ENCODE results near the gene PRKCD. TPM values are rescaled to one million over a fixed set of nuclear protein-coding genes. Genes with fewer than 3 reads are reported as not detected.

The PRKCD gene
- total RNA-seq, 2 donors from 2014 or later, result 15.5 to 16.9 TPM

DNA sequence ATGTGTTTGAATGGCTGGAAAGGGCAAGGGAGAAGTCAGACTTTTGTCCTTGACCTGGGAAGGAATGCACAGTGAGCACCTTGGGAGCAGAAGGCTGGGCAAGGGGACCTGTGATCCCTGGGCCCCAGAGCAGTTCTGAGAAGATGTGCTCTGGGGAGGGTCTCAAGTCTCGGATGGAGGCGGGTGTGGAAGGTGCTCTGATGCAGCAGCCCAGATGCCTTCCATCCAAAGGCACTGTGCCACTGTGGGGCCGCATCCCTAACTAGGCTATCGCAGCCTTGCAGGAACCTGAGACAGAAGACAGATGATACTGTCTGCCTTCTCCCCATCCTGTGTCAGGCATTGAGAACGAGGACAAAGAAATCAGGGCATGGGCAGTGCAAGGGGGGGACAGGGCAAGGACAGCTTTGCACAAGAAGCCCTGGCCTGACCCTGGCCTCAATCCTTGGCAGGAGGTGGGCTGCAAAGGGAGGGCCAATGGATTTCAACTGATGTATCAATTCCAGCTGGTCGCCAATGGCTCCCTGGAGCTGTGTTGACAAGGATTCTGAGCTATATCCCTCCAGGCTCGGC lies 14.6 kb upstream of the PRKCD start:
- no peak for DNase-seq

DNA sequence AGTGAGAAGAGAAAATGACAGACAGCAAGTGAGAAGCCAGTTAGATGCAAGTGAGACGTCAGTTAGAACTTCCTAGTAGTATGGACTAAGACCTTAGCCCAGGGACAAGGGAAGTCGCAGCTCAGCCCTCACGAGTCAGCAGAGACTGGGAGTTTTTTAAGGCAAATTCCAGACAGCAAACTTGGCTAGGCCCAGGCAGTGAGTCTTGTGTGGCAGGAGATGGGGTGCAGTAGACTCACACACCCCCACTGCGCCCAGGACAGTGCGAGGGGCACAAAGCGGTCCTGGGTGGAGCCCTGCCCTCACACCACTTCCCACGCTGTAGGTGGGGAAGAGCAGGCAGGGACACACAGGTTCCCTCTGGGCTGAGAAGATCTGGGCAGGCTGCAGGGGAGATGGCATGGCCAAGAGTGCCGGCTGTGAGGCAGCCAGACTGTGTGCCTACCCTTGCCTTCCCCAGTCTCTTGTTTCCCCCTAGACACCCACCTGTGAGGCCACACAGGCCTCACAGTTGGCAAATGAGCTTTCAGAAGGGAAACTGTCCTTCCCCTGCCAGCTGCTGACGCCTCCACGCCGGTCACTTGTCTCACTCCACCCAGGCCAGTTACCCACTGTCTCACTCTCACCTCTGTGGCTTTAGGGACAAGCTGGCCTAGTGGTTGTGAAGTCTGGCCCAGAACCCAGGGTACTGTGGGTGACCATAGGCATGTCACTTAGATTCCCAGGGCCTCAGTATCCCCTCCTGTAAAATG lies 13.7 kb upstream of the PRKCD start:
- H3K36me3 ChIP-seq (replicated peaks in 1 of 2; ENCODE audit: insufficient read depth in 1 of 2, low read depth in 2 of 2), result no peaks in the 10 kb centered on the region
- no peaks in the 10 kb centered on the region for H3K9me3 ChIP-seq
- TF ChIP-seq POLR2A (IDR thresholded peaks at IDR 0.05), result no peak
- TF ChIP-seq, protein P1, sequence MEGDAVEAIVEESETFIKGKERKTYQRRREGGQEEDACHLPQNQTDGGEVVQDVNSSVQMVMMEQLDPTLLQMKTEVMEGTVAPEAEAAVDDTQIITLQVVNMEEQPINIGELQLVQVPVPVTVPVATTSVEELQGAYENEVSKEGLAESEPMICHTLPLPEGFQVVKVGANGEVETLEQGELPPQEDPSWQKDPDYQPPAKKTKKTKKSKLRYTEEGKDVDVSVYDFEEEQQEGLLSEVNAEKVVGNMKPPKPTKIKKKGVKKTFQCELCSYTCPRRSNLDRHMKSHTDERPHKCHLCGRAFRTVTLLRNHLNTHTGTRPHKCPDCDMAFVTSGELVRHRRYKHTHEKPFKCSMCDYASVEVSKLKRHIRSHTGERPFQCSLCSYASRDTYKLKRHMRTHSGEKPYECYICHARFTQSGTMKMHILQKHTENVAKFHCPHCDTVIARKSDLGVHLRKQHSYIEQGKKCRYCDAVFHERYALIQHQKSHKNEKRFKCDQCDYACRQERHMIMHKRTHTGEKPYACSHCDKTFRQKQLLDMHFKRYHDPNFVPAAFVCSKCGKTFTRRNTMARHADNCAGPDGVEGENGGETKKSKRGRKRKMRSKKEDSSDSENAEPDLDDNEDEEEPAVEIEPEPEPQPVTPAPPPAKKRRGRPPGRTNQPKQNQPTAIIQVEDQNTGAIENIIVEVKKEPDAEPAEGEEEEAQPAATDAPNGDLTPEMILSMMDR (IDR thresholded peaks at IDR 0.05), result no peak
- H3K27me3 ChIP-seq, result no peaks in the 10 kb centered on the region
- WGBS, 2 donors, result 67 to 82% methylated on average over 7 to 11 of the region's 11 CpGs
- peaks cover 85% of the 10 kb centered on the region for H3K4me1 ChIP-seq
- H3K4me3 ChIP-seq, result no peak overlapping the region
- no peak for ATAC-seq
- peak overlapping the region; percentile 11 to 82 (median 72) for H3K27ac ChIP-seq
- no peak for DNase-seq
- intact Hi-C loops (cut with DNase I), result no loop called here

More for the DNA sequence above, 14.6 kb upstream of the PRKCD start:
- ATAC-seq, result no peak
- TF ChIP-seq POLR2A (IDR thresholded peaks at IDR 0.05), result no peak
- TF ChIP-seq, protein P1 (IDR thresholded peaks at IDR 0.05), result no peak
- WGBS, 2 donors, result 80 to 87% methylated on average over 6 to 7 of the region's 7 CpGs
- intact Hi-C loops (cut with DNase I), result no loop called here
- Histone ChIP-seq H3K36me3 (replicated peaks in 1 of 2; ENCODE audit: insufficient read depth in 1 of 2, low read depth in 2 of 2) (no peaks in the 10 kb centered on the region), H3K4me1 (peaks cover 76% of the 10 kb centered on the region), H3K27ac (peak overlapping the region; percentile 54 to 82 (median 72)), H3K9me3 (no peaks in the 10 kb centered on the region), H3K27me3 (no peaks in the 10 kb centered on the region), H3K4me3 (no peak overlapping the region)

DNA sequence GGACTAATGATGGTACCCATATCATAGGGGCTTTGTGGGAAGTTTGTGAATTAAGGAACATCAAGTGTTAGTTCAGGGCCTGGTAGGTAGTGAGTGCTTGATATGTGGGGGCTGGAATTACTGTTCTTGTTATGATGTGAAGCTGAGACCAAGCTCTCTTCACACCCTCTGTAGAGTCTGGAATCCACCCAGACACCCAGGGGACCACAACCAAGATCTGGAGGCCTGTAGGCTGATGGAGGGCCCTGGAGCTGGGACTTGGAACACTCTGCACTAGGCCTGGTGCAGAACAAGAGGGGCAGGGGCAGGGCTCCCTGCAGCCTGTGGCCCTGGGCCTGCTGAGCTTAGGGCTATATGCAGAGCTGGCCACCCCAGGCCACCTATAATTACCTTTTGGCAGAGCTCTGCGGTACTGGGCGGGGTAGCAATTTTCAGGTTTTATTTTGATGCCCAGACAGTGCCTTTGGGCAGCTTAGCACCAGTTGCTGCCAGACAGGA lies 13.1 kb upstream of the PRKCD start:
- peaks cover 91% of the 10 kb centered on the region for H3K4me1 ChIP-seq
- intact Hi-C loops (cut with DNase I), result no loop called here
- ATAC-seq, result no peak
- H3K4me3 ChIP-seq, result no peak overlapping the region
- DNase-seq, result no peak
- TF ChIP-seq, protein P1 (IDR thresholded peaks at IDR 0.05), result no peak
- no peak for TF ChIP-seq POLR2A (IDR thresholded peaks at IDR 0.05)
- WGBS, 2 donors, result 33 to 92% methylated on average over 1 to 2 of the region's 2 CpGs
- H3K27me3 ChIP-seq, result no peaks in the 10 kb centered on the region
- no peaks in the 10 kb centered on the region for H3K9me3 ChIP-seq
- peak overlapping the region in 3 of 4 donors; percentile 11 to 82 (median 66) for H3K27ac ChIP-seq
- H3K36me3 ChIP-seq (replicated peaks in 1 of 2; ENCODE audit: insufficient read depth in 1 of 2, low read depth in 2 of 2), result no peaks in the 10 kb centered on the region

DNA sequence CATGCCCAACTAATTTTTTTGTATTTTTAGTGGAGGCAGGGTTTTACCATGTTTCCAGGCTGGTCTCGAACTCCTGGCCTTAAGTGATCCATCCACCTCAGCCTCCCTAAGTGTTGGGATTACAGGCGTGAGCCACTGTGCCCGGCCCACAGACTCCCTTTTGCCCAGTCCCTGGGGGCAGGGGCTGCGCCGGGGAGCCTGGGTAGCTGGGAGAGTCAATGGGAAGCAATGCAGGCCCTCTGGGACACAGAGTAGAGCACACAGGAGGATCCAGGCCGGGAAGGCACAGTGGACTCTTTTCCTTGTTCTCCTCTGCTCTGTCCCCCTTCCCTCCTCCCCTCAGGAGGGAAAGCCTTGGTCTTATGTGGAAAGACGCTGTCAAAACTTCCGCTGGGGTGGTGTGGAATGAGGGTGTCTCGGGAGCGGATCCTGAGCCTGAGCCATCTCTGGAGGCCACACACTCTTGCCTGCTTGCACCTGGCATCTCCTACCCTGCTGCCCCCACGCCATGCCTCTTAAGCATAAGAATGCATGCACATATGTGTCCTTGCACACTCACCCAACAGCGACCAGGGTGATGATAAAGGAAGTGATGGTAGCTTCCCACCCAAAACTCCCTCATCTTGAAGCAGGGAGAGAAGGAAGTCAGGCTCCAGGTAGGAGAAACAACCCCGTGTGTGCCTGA lies 11.9 kb upstream of the PRKCD start:
- no peak for DNase-seq
- H3K4me1 ChIP-seq, result peaks cover 96% of the 10 kb centered on the region
- WGBS, 2 donors, result 94 to 97% methylated on average over 10 to 13 of the region's 13 CpGs
- no peak overlapping the region for H3K4me3 ChIP-seq
- TF ChIP-seq POLR2A (IDR thresholded peaks at IDR 0.05), result no peak
- TF ChIP-seq, protein P1 (IDR thresholded peaks at IDR 0.05), result no peak
- H3K9me3 ChIP-seq, result no peaks in the 10 kb centered on the region
- no peaks in the 10 kb centered on the region for H3K36me3 ChIP-seq (replicated peaks in 1 of 2; ENCODE audit: insufficient read depth in 1 of 2, low read depth in 2 of 2)
- H3K27ac ChIP-seq, result peak overlapping the region in 1 of 4 donors; percentile 79
- no peak for ATAC-seq
- intact Hi-C loops (cut with DNase I), result no loop called here
- no peaks in the 10 kb centered on the region for H3K27me3 ChIP-seq

All from body of pancreas (tissue), 4 donors.